ENCODE data around the gene STAC.
"Not testable (repeated sequence)": the region's sequence is repeated elsewhere in the genome, so short reads cannot be mapped to it uniquely, and the experiment has no call there.

STAC gene

DNA sequence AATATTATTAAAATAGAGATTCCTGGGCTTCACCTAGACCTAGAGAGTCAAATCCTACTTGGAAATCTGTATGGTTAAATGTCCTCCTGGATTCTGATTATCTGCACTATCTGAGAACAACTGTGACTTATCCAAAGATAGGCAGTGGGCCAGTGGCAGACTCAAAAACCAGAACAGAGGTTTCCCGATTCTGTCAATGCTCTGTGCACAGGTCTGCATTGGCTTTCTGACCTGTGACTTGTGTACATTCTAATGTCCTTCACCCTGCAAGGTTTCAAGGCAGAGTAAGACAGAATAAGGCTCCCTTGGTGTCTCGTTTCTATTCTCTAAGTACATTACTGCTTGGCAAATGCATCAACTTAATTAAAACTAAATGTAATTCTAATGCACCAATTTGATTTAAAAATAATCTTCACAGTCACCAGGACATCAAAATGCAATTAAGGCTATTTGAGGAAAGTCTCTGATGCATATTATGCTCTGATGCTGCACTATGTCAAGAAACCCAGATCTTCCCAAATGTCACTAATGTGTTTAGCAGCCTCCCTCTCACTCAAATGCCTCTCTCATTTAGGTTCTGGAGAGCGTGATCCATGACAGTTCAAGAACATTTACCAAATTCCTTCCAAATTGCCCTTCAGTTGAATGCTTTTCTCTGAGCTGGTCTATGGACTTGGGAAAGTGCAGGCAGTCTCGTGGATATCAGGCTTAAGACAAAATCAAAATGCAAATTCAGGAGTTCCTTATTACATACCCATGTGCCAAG lies 140.1 kb downstream of the STAC start:
- DNase-seq (ENCODE audit: low read depth, low spot score): no peak

DNA sequence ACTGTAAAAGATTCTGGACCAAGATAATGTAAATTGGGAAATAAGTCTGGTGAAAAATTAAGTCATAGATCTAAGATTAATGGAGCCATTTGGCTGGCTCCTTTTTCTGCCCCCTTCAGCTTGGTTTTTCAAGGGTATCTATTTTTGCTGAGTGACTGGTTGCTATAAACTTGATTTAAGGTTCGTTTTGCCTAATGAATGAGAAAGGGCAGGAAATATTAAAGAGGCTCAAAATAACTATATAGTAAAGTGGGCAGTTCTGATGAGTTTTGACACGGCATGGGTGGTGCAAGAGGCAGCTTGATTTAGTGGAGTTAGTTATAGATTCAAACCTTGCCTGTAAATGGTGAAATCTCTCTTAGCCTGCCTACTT lies 140.7 kb downstream of the STAC start:
- no peak for DNase-seq (ENCODE audit: low read depth, low spot score)

DNA sequence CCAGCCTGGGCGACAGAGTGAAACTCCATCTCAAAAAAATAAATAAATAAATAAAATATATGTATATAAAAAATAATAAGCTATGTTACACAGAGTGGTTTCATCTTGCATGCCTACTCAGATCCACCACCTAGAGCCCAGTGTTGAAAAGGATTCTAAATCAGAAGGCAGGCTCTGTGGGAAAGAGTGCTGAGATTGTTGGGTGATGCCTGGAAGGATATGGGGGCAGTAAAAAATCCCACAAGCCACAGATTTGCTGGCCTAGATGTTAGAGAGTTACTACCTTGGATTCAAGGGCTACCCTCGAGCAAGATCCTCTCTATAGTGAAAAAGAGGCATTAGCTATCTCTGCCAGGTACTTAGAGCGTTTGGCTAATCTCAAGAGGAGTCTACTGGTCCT lies 144.3 kb downstream of the STAC start:
- DNase-seq (ENCODE audit: low read depth, low spot score): no peak

DNA sequence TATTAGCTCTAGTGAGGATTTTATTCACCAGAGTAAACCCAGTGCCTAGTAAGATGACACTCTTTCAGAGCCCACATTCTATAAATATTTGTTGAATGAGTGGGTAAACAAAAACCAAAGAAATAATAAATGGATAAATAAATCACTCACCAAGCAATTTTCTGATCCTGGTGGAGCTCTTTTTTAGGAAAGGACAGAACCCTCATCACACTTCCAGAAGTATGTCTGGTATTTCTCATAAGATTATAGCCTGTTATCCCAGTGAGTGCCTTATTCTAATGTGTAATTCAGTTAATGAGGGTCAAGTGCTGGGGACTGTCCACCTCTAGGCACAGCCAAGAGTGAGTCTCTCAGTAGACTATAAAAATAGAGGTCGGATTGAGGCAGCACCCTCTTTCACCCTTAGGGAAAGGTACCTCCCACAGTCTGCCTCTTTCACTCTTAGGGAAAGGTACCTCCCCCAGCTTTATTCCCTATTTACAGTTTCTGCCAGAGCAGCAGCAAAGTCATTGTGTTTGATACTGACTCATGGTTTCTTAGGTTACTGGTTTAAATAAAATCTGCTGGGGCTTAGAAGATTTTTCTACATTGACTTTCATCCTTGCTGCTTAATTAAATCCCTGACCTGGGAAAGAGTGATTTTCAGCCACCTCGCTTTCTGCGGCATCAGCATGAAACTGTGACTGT lies 145.0 kb downstream of the STAC start:
- no peak for DNase-seq (ENCODE audit: low read depth, low spot score)

DNA sequence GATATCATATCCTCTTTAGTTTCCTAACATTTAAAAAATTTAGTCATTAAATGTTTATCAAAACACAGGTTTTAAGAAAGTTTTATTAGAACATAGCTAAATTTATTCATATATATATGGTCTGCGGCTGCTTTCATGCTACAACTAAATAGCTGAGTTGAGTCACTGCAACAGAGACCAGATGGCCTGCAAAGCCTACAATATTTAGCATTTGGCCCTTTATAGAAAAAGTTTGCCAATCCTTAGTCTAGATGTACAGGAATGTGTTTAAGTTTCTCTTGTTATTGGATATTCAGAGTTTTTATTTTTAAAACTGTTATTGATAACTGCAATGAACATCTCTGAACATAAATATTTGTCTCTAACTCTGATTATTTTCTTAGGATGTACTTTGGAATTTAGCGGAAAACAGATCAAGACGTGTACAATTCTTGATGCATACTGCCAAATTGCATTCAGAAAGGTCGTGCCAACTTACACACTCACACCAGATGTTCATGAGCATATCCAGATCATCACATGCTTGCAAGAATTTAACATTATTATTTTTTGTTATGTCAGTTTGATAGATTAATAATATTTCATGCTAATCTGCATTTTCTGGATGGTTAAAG lies 157.9 kb downstream of the STAC start:
- DNase-seq (ENCODE audit: low read depth, low spot score): no peak

DNA sequence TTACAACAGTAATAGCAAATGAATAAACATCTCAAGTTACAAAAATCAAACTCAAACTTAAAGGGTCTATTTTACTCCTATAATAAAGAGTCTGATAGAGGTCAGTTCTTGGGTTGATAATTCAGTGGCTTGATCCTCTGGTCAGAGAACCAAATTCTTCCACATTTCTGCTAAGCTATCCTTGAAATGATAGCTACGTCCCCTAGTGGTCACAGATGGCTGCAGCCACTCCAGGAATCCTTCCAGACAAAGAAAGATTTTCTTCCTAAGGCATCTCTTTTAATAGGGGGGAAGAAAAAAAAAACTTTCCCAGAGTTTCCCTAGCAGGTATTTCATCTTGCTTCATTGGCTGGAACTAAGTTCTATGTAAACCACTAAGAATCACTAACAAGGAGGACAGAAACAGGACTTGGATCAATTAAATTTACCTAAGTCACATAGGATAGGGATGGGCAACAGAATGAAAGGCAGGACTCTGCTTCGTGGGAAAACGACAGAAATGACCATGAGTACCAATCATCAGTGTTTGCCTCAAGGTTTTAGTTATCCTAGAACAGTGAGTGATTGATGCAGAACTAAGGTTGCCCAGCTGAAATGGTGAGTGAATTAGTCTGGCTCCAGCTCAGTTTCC lies 160.7 kb downstream of the STAC start:
- DNase-seq (ENCODE audit: low read depth, low spot score): no peak

DNA sequence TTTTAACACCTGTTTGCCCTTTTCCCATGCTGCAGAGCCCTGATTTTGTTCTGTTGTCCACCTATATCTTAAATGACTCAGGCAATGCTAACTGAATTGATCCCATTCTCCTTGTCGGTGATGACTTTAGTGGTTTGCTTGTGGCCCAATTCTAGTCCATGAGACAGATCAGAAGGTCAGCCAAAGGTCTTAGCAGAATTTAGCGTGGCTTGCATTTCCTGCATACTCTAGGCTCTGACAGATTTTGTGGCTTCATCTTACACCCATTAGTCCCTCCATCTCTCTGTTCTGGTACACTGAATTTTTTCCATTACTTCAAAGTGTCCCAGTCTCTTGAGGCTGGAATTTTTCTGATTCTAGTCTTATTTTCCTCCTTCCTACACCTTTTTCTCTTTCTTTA lies 161.9 kb downstream of the STAC start:
- no peak for DNase-seq (ENCODE audit: low read depth, low spot score)

DNA sequence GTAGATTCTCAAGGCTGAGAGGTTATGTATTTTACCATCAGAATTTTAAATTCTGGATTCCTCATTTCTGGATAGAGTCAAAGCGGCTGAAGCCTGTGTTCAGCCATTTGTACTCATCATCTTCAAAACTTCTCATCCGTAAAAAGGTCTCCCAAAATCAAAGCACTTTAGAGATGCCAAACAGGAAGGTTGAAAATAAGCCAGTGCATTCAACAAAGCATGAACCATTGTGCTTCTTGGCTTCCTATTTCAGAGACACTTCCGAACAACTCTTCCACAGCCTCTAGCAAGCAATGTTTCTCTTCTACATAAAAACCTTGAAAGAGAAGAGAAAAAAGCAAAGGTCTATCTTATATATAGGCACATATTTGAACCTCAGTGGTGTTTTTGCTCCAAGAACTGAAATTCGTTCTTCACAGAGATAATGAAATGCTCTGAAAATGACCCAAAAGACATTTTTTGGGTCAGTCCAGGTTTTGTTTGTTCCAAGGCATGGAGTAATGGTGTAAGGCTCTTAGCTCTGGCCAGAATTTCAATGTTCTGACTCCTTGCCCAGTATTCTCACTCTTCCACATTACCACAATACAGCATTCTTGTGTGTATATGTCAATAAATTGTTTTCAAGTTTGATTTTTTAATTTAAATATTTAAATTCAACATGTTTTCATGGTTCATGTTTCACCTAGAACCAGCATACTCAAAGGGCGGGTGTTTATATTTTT lies 163.1 kb downstream of the STAC start:
- DNase-seq (ENCODE audit: low read depth, low spot score): no peak

DNA sequence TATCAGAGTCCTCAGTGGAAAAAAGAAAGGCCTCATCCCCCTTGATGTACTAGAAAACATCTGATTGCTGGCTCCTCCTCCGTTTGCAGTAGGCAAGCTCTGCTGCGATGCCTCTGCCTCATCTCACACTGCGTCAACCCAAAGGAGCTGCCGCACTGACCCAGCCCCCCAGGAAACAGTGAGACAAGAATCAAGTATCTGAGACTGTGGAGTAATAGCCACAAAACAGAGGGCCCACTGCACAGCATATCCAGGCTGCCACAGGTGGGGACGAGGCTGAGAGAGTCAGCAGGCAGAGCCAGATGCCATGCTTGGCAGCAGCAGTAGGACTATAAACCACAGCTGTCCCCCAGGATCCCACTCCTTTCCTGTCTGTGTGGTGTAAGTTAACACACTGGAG lies 165.9 kb downstream of the STAC start:
- DNase-seq (ENCODE audit: low read depth, low spot score): no peak

DNA sequence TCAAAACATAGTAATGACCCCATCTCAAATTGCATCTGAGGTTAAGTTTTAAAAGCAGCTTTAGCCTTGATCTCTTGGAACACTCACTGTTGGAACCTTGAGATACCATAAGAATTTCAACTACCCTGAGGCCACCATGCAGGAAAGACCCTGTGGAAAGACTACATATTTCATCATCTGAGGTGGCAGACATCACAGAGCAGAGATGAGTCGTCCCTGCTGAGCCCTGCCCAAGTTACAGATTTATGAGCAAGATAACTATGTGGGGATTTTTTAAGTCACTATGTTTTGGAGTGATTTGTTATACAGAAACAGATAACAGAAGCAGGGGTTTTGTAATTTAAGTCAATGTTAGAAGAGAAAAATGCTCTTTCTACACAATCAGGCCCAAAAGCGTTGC lies 168.4 kb downstream of the STAC start:
- no peak for DNase-seq (ENCODE audit: low read depth, low spot score)

DNA sequence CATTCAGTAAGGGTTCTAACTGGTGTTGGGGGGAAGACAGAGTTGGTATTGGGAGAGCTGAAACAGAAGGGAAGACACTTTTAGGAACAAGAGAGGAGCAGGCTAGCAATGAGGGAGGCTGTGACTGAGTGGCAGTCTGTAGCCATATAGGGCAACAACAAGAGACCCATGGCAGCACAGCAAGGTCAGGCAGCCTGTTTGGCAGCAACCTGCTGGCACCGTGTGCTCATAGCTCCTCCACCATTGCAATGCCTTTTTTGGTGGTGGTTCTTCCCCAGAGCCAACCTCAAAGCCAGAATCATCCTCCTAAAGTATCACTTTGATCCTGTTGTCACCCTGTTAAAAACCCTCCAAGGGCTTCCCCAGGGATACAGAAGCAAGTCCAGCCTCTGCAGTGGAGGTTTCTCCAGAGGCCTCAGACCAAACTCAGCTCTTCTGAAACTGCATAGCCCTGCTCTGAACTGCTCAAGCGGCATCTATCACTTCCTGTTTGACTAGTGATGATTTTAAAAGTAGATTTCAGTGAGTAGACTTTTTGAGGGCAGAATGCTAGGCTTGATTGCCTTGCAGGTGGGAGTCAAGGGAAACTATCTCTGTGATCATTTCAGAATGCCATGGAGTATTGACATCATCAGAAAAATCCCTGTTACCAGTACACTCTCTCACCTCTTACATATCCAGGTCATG lies 176.9 kb downstream of the STAC start:
- DNase-seq (ENCODE audit: low read depth, low spot score): no peak

DNA sequence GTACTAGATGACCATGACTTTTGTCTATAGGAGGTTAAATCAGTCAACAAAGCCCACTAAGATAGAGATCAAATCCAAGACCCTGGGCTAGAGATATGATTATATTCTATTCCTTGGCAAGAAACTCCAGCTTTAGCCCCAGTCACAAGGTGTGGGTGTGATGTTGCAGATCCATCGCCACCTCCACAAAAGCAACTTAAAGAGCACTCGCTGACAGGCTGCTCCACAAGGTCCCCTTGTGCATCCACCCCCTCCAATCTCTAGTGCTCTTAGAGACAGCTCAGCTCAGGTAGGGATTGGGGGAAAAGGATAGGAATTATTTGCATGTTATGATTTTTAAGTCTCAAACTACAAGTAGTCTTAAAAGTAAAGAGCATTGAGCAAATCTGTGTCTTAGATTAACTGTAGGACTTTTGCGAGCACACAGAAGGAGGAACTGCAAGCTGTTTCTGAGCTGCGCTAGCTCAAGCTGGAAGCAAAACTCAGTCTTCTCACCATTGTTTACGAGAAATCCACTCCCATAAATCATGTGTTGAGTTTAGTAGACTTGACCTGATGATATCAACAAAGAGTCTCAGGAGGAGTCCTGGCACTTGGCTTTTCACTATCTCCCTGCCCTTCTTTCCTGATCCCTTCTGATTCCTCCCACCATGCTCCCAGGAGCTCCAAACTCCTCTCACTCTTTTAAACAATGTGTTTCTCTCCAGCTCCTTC lies 177.6 kb downstream of the STAC start:
- no peak for DNase-seq (ENCODE audit: low read depth, low spot score)

DNA sequence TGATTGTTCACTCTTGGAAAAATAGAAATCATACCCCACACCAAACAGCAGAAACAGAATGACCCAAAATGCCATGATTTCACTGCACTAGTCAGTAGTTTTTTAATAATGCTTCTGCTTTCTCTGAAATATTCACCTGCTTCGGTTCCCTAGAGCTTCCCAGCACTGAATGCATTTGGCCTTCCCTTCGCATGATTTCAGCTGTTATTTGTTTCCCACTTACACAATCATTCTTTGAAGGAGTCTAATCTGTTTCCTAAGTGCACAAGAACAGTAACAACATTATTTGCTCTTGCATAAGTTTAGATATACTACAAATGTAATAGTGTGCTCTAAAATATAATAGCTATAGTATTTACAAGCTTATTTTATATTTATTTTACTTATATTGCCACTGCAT lies 178.7 kb downstream of the STAC start:
- DNase-seq (ENCODE audit: low read depth, low spot score): no peak

DNA sequence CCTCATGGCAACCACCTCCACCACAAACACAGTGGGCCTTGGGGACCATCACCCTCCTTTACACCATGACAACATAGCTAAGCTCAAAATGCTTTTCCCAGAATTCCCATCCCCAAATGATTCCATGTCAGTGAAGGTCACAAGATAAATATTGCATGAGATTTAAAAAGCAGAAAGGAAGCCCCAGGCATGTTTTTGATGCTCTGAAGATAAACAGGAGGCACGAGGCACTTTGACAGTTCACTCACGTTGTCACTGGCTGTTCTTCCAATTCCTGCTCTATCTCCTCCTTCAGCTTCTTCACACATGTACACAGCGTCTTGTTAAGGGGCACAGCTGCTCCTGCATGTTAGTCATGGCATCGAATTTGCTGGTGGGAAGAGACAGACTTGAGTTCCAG lies 180.4 kb downstream of the STAC start:
- no peak for DNase-seq (ENCODE audit: low read depth, low spot score)

DNA sequence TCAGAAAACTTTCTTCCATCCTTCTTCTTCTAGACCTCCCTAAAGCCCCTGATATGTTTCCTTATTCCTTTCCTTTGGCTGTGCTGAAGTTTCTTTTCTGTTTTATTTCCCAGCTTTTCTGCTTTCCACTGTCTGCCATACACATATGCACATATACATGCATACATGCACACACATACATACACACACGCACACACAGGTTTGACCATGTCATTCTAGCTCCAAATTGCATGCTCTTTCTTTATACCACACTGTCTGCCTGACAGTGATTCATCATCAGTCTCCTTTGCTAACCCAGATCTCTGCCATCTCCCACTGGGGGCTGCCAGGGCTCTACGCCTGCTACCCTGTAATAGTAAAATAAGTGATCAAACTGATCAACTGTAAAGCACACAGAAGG lies 181.3 kb downstream of the STAC start:
- DNase-seq (ENCODE audit: low read depth, low spot score): no peak

DNA sequence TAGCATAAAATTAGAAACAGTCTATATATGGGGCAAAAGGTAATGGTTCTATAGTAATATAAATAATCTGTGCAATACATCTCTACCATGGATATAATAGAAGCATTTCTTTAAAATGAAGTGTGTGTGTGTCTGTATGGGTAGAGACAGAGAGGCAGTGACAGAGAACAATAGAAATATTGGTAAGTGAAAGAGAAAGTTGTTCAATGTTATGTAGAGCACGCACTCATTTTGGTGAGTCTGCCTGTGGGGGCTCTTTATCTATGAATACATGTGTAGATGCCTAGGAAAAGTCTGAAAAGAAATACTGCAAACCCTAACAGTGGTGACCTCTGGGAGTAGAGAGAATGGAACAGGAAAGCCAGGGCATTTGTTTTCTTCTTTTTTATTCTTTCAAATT lies 182.6 kb downstream of the STAC start:
- no peak for DNase-seq (ENCODE audit: low read depth, low spot score)

DNA sequence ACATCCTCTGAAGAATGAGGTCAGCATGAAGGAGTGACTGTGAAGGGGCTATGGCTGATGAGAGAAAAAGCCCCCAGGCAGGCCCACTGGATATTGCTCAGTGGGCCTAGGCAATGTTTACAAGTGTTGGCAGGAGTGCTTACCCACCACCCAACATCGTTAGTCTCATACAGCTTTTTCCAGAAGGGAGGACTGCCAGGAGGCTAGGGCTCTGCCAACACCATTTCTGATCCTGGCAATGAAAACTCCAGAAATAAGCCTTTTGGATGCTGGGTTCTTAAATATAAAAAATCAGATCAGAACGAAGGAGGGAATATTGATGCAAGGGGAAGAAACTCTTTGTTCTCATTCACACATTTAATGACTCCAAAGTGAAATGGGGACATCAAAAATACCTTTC lies 194.9 kb downstream of the STAC start:
- no peak for DNase-seq (ENCODE audit: low read depth, low spot score)

DNA sequence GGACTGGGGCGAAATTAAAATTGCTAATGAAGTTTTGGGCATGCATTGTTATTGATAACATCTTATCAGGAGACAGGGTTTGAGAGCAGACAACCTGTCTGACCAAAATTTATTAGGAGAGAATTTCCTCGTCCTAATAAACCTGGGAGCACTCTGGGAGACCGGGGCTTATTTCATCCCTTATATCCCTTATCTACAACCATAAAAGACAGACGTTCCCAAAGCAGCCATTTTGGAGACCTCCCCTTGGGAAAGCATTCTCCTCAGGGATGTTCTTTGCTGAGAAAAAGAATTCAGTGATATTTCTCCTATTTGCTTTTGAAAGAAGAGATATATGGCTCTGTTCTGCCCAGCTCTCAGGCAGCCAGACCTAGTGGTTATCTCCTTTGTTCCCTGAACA lies 198.1 kb downstream of the STAC start:
- not testable (repeated sequence) for DNase-seq (ENCODE audit: low read depth, low spot score)

DNA sequence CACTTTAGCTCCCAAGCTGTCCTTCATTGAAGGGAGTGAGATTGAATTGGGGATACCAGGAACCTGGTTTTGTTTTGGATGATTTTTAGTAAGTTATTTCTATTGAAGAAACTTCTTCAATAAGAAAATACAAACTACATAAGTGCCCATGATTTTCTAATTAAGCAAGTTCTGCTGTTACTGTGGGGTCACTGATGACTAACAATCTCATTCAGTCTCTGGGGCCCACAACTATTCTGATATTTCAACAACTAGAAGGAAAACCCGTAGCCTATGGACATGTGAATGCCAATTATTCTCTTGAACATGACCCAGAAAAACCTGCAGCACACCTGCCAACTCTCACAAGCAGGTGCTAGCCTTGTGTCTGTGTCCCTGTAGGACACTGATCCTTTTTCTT lies 199.4 kb downstream of the STAC start:
- no peak for DNase-seq (ENCODE audit: low read depth, low spot score)

DNA sequence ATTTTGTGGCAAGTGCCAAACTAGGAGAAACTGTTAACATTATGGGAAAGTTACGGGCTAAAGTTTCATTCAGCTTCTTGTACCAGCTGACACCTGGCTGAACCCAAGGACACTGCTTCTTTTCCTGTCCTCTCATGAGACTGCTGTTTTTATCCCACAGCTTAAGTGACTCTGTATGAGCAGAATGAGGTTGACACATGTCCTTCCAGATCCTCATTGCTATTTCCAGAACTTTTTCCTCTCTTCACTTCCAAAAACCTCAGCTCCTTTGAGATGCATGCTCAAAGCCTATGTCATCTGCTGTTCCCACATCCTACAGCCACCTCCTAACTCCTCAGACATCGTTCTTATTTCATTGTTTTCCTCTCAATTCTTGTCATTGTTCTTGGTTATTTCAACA lies 200.4 kb downstream of the STAC start:
- DNase-seq (ENCODE audit: low read depth, low spot score): no peak

DNA sequence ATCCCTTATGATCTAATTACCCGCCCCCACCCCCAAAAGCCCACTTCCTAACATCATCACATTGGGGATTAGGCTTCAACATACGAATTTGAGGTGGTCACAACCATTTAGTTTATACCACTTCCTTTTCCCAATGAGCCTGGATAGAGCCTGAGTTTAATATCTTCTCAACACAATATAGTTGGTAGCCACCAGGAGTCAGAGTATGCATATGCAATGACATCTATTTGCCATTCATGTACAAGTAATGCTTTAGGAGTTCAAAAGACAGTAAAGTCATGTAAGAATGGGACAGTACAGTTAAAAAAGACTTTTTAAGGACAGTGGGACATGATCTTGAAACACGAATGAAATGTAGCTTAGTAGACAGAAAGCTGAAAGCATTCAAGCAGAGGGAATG lies 211.7 kb downstream of the STAC start:
- no peak for DNase-seq (ENCODE audit: low read depth, low spot score)

All from activated CD4-positive, CD25-positive, alpha-beta regulatory T cell treated with anti-CD3 and anti-CD28 coated beads, Interleukin-2, amount 50 U/mL, for 16 hours (primary cell).